ENCODE results near the gene THUMPD3.

THUMPD3 gene

GRCh38 chr3:9339761-9340471 is 22.9 kb upstream of the THUMPD3 start:
- H3K4me3 ChIP-seq (ENCODE audit: insufficient read depth, low read depth, low read length, poor library complexity, severe bottlenecking): no peak overlapping the region
- H3K27me3 ChIP-seq (replicated peaks; ENCODE audit: control insufficient read depth, insufficient read depth, low read length, poor library complexity, severe bottlenecking): no peaks in the 10 kb centered on the region
- H3K4me1 ChIP-seq (ENCODE audit: control insufficient read depth, insufficient read depth, low read length, poor library complexity, severe bottlenecking): no peaks in the 10 kb centered on the region
- H3K27ac ChIP-seq (ENCODE audit: insufficient read depth, low read length, poor library complexity, severe bottlenecking): no peak overlapping the region
- no peaks in the 10 kb centered on the region for H3K9me3 ChIP-seq (ENCODE audit: control insufficient read depth, low read length)
- no peak for DNase-seq
- H3K36me3 ChIP-seq (ENCODE audit: control insufficient read depth, insufficient read depth, low read length): no peaks in the 10 kb centered on the region

- no peak overlapping the region for H3K4me3 ChIP-seq (ENCODE audit: insufficient read depth, low read depth, low read length, poor library complexity, severe bottlenecking)
- H3K4me1 ChIP-seq (ENCODE audit: control insufficient read depth, insufficient read depth, low read length, poor library complexity, severe bottlenecking): no peaks in the 10 kb centered on the region
- no peak for DNase-seq
- H3K9me3 ChIP-seq (ENCODE audit: control insufficient read depth, low read length): no peaks in the 10 kb centered on the region
- no peaks in the 10 kb centered on the region for H3K36me3 ChIP-seq (ENCODE audit: control insufficient read depth, insufficient read depth, low read length)
- no peak overlapping the region for H3K27ac ChIP-seq (ENCODE audit: insufficient read depth, low read length, poor library complexity, severe bottlenecking)
- no peaks in the 10 kb centered on the region for H3K27me3 ChIP-seq (replicated peaks; ENCODE audit: control insufficient read depth, insufficient read depth, low read length, poor library complexity, severe bottlenecking)
These were observed 22.4 kb upstream of the THUMPD3 start for GRCh38 chr3:9340472-9340902.

GRCh38 chr3:9342696-9343095 is 20.2 kb upstream of the THUMPD3 start:
- H3K27me3 ChIP-seq (replicated peaks; ENCODE audit: control insufficient read depth, insufficient read depth, low read length, poor library complexity, severe bottlenecking): no peaks in the 10 kb centered on the region
- H3K4me1 ChIP-seq (ENCODE audit: control insufficient read depth, insufficient read depth, low read length, poor library complexity, severe bottlenecking): no peaks in the 10 kb centered on the region
- H3K9me3 ChIP-seq (ENCODE audit: control insufficient read depth, low read length): no peaks in the 10 kb centered on the region
- no peak overlapping the region for H3K27ac ChIP-seq (ENCODE audit: insufficient read depth, low read length, poor library complexity, severe bottlenecking)
- H3K36me3 ChIP-seq (ENCODE audit: control insufficient read depth, insufficient read depth, low read length): no peaks in the 10 kb centered on the region
- no peak overlapping the region for H3K4me3 ChIP-seq (ENCODE audit: insufficient read depth, low read depth, low read length, poor library complexity, severe bottlenecking)
- no peak for DNase-seq

- no peaks in the 10 kb centered on the region for H3K4me1 ChIP-seq (ENCODE audit: control insufficient read depth, insufficient read depth, low read length, poor library complexity, severe bottlenecking)
- no peak overlapping the region for H3K27ac ChIP-seq (ENCODE audit: insufficient read depth, low read length, poor library complexity, severe bottlenecking)
- no peaks in the 10 kb centered on the region for H3K36me3 ChIP-seq (ENCODE audit: control insufficient read depth, insufficient read depth, low read length)
- no peak overlapping the region for H3K4me3 ChIP-seq (ENCODE audit: insufficient read depth, low read depth, low read length, poor library complexity, severe bottlenecking)
- H3K9me3 ChIP-seq (ENCODE audit: control insufficient read depth, low read length): no peaks in the 10 kb centered on the region
- H3K27me3 ChIP-seq (replicated peaks; ENCODE audit: control insufficient read depth, insufficient read depth, low read length, poor library complexity, severe bottlenecking): no peaks in the 10 kb centered on the region
- no peak for DNase-seq
These were observed 19.7 kb upstream of the THUMPD3 start for GRCh38 chr3:9343115-9343514.

- no peaks in the 10 kb centered on the region for H3K36me3 ChIP-seq (ENCODE audit: control insufficient read depth, insufficient read depth, low read length)
- H3K27ac ChIP-seq (ENCODE audit: insufficient read depth, low read length, poor library complexity, severe bottlenecking): no peak overlapping the region
These were observed 17.8 kb upstream of the THUMPD3 start for GRCh38 chr3:9345041-9345440.

GRCh38 chr3:9346141-9346540 is 16.7 kb upstream of the THUMPD3 start:
- Histone ChIP-seq H3K27me3 (replicated peaks; ENCODE audit: control insufficient read depth, insufficient read depth, low read length, poor library complexity, severe bottlenecking) (no peaks in the 10 kb centered on the region), H3K4me1 (ENCODE audit: control insufficient read depth, insufficient read depth, low read length, poor library complexity, severe bottlenecking) (no peaks in the 10 kb centered on the region), H3K36me3 (ENCODE audit: control insufficient read depth, insufficient read depth, low read length) (no peaks in the 10 kb centered on the region), H3K9me3 (ENCODE audit: control insufficient read depth, low read length) (no peaks in the 10 kb centered on the region), H3K4me3 (ENCODE audit: insufficient read depth, low read depth, low read length, poor library complexity, severe bottlenecking) (no peak overlapping the region), H3K27ac (ENCODE audit: insufficient read depth, low read length, poor library complexity, severe bottlenecking) (no peak overlapping the region)
- no peak for DNase-seq

More at GRCh38 chr3:9345041-9345440, 17.8 kb upstream of the THUMPD3 start:
- DNase-seq: no peak
- no peaks in the 10 kb centered on the region for H3K27me3 ChIP-seq (replicated peaks; ENCODE audit: control insufficient read depth, insufficient read depth, low read length, poor library complexity, severe bottlenecking)
- H3K9me3 ChIP-seq (ENCODE audit: control insufficient read depth, low read length): no peaks in the 10 kb centered on the region
- H3K4me3 ChIP-seq (ENCODE audit: insufficient read depth, low read depth, low read length, poor library complexity, severe bottlenecking): no peak overlapping the region
- H3K4me1 ChIP-seq (ENCODE audit: control insufficient read depth, insufficient read depth, low read length, poor library complexity, severe bottlenecking): no peaks in the 10 kb centered on the region

- no peaks in the 10 kb centered on the region for H3K9me3 ChIP-seq (ENCODE audit: control insufficient read depth, low read length)
These were observed 15.8 kb upstream of the THUMPD3 start for GRCh38 chr3:9347081-9347480.

GRCh38 chr3:9347887-9348286 is 15.0 kb upstream of the THUMPD3 start:
- DNase-seq: no peak
- Histone ChIP-seq H3K27ac (ENCODE audit: insufficient read depth, low read length, poor library complexity, severe bottlenecking) (no peak overlapping the region), H3K36me3 (ENCODE audit: control insufficient read depth, insufficient read depth, low read length) (no peaks in the 10 kb centered on the region), H3K9me3 (ENCODE audit: control insufficient read depth, low read length) (no peaks in the 10 kb centered on the region), H3K4me3 (ENCODE audit: insufficient read depth, low read depth, low read length, poor library complexity, severe bottlenecking) (no peak overlapping the region), H3K4me1 (ENCODE audit: control insufficient read depth, insufficient read depth, low read length, poor library complexity, severe bottlenecking) (no peaks in the 10 kb centered on the region), H3K27me3 (replicated peaks; ENCODE audit: control insufficient read depth, insufficient read depth, low read length, poor library complexity, severe bottlenecking) (no peaks in the 10 kb centered on the region)

More at GRCh38 chr3:9347081-9347480, 15.8 kb upstream of the THUMPD3 start:
- no peaks in the 10 kb centered on the region for H3K36me3 ChIP-seq (ENCODE audit: control insufficient read depth, insufficient read depth, low read length)
- H3K4me1 ChIP-seq (ENCODE audit: control insufficient read depth, insufficient read depth, low read length, poor library complexity, severe bottlenecking): no peaks in the 10 kb centered on the region
- DNase-seq: no peak
- H3K27ac ChIP-seq (ENCODE audit: insufficient read depth, low read length, poor library complexity, severe bottlenecking): no peak overlapping the region
- no peaks in the 10 kb centered on the region for H3K27me3 ChIP-seq (replicated peaks; ENCODE audit: control insufficient read depth, insufficient read depth, low read length, poor library complexity, severe bottlenecking)
- no peak overlapping the region for H3K4me3 ChIP-seq (ENCODE audit: insufficient read depth, low read depth, low read length, poor library complexity, severe bottlenecking)

- Histone ChIP-seq H3K4me3 (ENCODE audit: insufficient read depth, low read depth, low read length, poor library complexity, severe bottlenecking) (no peak overlapping the region), H3K27me3 (replicated peaks; ENCODE audit: control insufficient read depth, insufficient read depth, low read length, poor library complexity, severe bottlenecking) (no peaks in the 10 kb centered on the region), H3K27ac (ENCODE audit: insufficient read depth, low read length, poor library complexity, severe bottlenecking) (no peak overlapping the region), H3K9me3 (ENCODE audit: control insufficient read depth, low read length) (no peaks in the 10 kb centered on the region), H3K4me1 (ENCODE audit: control insufficient read depth, insufficient read depth, low read length, poor library complexity, severe bottlenecking) (no peaks in the 10 kb centered on the region), H3K36me3 (ENCODE audit: control insufficient read depth, insufficient read depth, low read length) (no peaks in the 10 kb centered on the region)
- no peak for DNase-seq
These were observed 13.3 kb upstream of the THUMPD3 start for GRCh38 chr3:9349321-9350117.

GRCh38 chr3:9351709-9352126 is 11.1 kb upstream of the THUMPD3 start:
- Histone ChIP-seq H3K36me3 (ENCODE audit: control insufficient read depth, insufficient read depth, low read length) (no peaks in the 10 kb centered on the region), H3K9me3 (ENCODE audit: control insufficient read depth, low read length) (no peaks in the 10 kb centered on the region), H3K4me1 (ENCODE audit: control insufficient read depth, insufficient read depth, low read length, poor library complexity, severe bottlenecking) (no peaks in the 10 kb centered on the region), H3K27ac (ENCODE audit: insufficient read depth, low read length, poor library complexity, severe bottlenecking) (no peak overlapping the region), H3K4me3 (ENCODE audit: insufficient read depth, low read depth, low read length, poor library complexity, severe bottlenecking) (no peak overlapping the region), H3K27me3 (replicated peaks; ENCODE audit: control insufficient read depth, insufficient read depth, low read length, poor library complexity, severe bottlenecking) (no peaks in the 10 kb centered on the region)
- DNase-seq: no peak
